Activated CD8-positive, alpha-beta memory T cell treated with anti-CD3 and anti-CD28 coated beads, Interleukin-2, amount 10 ng/mL, durations not matched to agents 7 days and 5 days (primary cell): ENCODE results near the gene TBXAS1. TPM values are rescaled to one million over a fixed set of nuclear protein-coding genes. Genes with fewer than 3 reads are reported as not detected.

Source experiments
- ATAC-seq: fragments of 150-1000 bp; cut with Tn5 transposase; one replicate; pipeline ENCODE4 v1.10.0; 2021; ENCODE audit warnings: moderate library complexity
- CTCF ChIA-PET: fragments of 350-600 bp; sonication (Branson Sonifier 250); formaldehyde crosslinking; loops from one replicate; lab custom pipeline; 2021; ENCODE audit warnings: antibody characterized with exemption; lab: Charles Lee
- DNase-seq: peaks from one replicate; pipeline ENCODE4 v3.0.0-alpha.2; 2020
- H3K27ac Mint-ChIP-seq: one replicate; pipeline ENCODE4 v1.8.0; 2021; ENCODE audit warnings: mild to moderate bottlenecking, mixed read lengths
- H3K27me3 Mint-ChIP-seq: one replicate; pipeline ENCODE4 v1.8.0; 2021; ENCODE audit warnings: mixed read lengths
- H3K36me3 Mint-ChIP-seq: one replicate; pipeline ENCODE4 v1.8.0; 2021; ENCODE audit warnings: mild to moderate bottlenecking, mixed read lengths
- H3K4me1 Mint-ChIP-seq: one replicate; pipeline ENCODE4 v1.8.0; 2021; ENCODE audit warnings: mixed read lengths
- H3K4me3 Mint-ChIP-seq: one replicate; pipeline ENCODE4 v1.8.0; 2021; ENCODE audit warnings: mild to moderate bottlenecking, moderate library complexity, mixed read lengths
- H3K9me3 Mint-ChIP-seq: one replicate; pipeline ENCODE4 v1.8.0; 2022; ENCODE audit warnings: low read depth, mixed read lengths
- total RNA-seq, 2 experiments: library from RNA; stranded (reverse); gene quantifications; one replicate each; pipeline ENCODE4 v1.2.3, GENCODE V29; 2021

Gene TBXAS1
- total RNA-seq, 2 experiments from 2014 or later: 1.7 to 3.9 TPM

GRCh38 chr7:139942636-139943035 lies 113.6 kb downstream of the TBXAS1 start:
- Mint-ChIP-seq H3K27me3 (peaks cover 36% of the 10 kb centered on the region), H3K4me1 (peaks cover 26% of the 10 kb centered on the region), H3K4me3 (no peak overlapping the region), H3K36me3 (peaks cover 7% of the 10 kb centered on the region), H3K9me3 (peaks cover 10% of the 10 kb centered on the region), H3K27ac (no peak overlapping the region)
- no peak for DNase-seq
- ATAC-seq: no peak
- CTCF ChIA-PET: no interaction called here

DNA sequence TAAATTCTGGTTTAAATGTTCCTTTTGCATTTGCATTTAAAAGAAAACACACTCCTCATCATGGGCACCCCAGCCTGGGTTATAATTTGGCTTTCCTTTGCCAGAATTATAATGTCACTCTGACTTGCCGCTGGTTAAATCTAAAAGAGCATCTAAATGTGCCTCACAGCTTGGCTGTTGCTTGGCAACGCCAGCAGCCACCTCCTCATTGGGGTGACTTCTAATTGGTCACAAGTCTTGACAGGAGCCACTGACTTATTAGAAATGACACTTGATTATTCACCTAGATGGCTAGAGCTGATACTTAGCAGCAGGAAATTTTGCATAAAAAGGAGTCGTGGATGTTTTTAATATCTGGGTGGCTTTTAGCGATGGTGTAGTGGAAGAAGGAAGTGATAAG lies 114.3 kb downstream of the TBXAS1 start:
- peaks cover 7% of the 10 kb centered on the region for H3K36me3 Mint-ChIP-seq

DNA sequence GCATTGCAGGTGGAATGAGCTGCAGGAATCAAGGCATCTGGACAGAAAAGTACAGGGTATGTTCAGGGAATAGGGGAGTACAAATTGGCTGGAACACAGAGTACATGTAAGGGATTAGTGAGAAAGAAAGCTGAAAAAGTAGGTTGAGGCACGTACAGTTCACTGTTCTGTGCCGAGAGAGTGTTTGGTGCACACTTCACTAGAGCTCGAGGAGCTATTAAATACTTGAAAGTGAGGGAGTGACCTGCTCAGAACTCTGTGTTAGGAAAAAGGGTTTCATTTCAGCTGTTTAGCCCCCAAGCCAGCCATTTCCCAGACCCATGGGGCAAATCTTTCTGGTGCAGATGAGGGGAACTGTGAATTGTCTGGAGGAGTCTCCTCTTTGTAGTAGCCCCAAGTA lies 115.2 kb downstream of the TBXAS1 start:
- DNase-seq (no peak), ATAC-seq (no peak)
- Mint-ChIP-seq H3K4me1 (peaks cover 26% of the 10 kb centered on the region), H3K9me3 (peaks cover 10% of the 10 kb centered on the region), H3K27ac (no peak overlapping the region), H3K4me3 (no peak overlapping the region), H3K36me3 (peaks cover 7% of the 10 kb centered on the region), H3K27me3 (peaks cover 36% of the 10 kb centered on the region)
- CTCF ChIA-PET: interaction anchor here (1.2 kb wide), 1 partner anchor 343 kb away, joined by 4 read pairs; no protein-coding TSS in a partner anchor

More for the DNA sequence above, 114.3 kb downstream of the TBXAS1 start:
- CTCF ChIA-PET: interaction anchor here (1.2 kb wide), 1 partner anchor 342 kb away, joined by 4 read pairs; no protein-coding TSS in a partner anchor
- no peak for DNase-seq
- no peak for ATAC-seq
- Mint-ChIP-seq H3K9me3 (peaks cover 10% of the 10 kb centered on the region), H3K4me1 (peaks cover 26% of the 10 kb centered on the region), H3K27ac (no peak overlapping the region), H3K4me3 (no peak overlapping the region), H3K27me3 (peaks cover 36% of the 10 kb centered on the region)

DNA sequence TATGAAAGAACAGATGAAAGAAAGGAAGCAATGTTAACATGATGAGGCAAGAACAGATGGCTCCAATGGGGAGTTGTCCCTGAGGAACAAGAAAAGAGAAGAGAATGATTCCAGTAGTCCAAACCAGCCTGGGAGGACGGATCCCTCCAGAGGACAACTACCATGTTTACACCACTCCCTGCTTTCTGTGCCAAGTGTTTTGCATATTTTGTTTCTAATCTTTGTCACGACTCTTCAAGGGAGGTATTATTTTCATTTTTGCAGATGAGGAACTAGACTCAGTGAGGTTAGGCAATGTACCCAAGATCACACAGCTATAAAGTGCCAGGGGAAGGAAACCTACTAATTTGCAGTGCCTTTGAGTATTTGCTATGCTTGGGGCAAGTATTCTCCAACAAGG lies 117.5 kb downstream of the TBXAS1 start:
- ATAC-seq: no peak
- CTCF ChIA-PET: no interaction called here
- Mint-ChIP-seq H3K27me3 (peaks cover 28% of the 10 kb centered on the region), H3K9me3 (peaks cover 10% of the 10 kb centered on the region), H3K4me3 (no peak overlapping the region), H3K36me3 (peaks cover 5% of the 10 kb centered on the region), H3K27ac (no peak overlapping the region), H3K4me1 (peaks cover 5% of the 10 kb centered on the region)
- DNase-seq: no peak

DNA sequence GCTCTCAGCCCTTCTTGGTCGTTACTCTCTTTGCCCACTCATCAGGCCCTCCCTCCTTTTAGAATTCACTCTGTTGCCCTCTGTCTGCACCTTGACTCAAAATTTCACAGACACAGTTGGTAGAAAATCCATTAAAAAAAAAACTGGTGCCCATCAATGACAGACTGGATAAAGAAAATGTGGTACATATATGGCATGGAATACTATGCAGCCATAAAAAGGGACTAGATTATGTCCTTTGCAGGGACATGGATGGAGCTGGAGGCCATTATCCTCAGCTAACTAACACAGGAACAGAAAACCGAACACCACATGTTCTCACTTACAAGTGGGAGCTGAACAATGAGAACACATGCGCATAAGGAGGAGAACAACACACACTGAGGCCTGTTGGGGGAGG lies 118.0 kb downstream of the TBXAS1 start:
- H3K27me3 Mint-ChIP-seq: peaks cover 29% of the 10 kb centered on the region
- H3K4me3 Mint-ChIP-seq: no peak overlapping the region
- ATAC-seq: no peak
- DNase-seq: no peak
- H3K4me1 Mint-ChIP-seq: peaks cover 4% of the 10 kb centered on the region
- H3K9me3 Mint-ChIP-seq: peaks cover 10% of the 10 kb centered on the region
- no peak overlapping the region for H3K27ac Mint-ChIP-seq
- CTCF ChIA-PET: no interaction called here
- peaks cover 5% of the 10 kb centered on the region for H3K36me3 Mint-ChIP-seq

- H3K4me3 Mint-ChIP-seq: no peak overlapping the region
- H3K27me3 Mint-ChIP-seq: peaks cover 29% of the 10 kb centered on the region
- H3K9me3 Mint-ChIP-seq: peaks cover 10% of the 10 kb centered on the region
- no peak overlapping the region for H3K27ac Mint-ChIP-seq
- CTCF ChIA-PET: no interaction called here
- DNase-seq (no peak), ATAC-seq (no peak)
- H3K36me3 Mint-ChIP-seq: peaks cover 5% of the 10 kb centered on the region
- no peaks in the 10 kb centered on the region for H3K4me1 Mint-ChIP-seq
These were observed 119.1 kb downstream of the TBXAS1 start for GRCh38 chr7:139948167-139948566.

GRCh38 chr7:139948587-139949335 lies 119.7 kb downstream of the TBXAS1 start:
- peaks cover 24% of the 10 kb centered on the region for H3K27me3 Mint-ChIP-seq
- CTCF ChIA-PET: no interaction called here
- peaks cover 10% of the 10 kb centered on the region for H3K9me3 Mint-ChIP-seq
- H3K4me3 Mint-ChIP-seq: no peak overlapping the region
- H3K4me1 Mint-ChIP-seq: no peaks in the 10 kb centered on the region
- H3K27ac Mint-ChIP-seq: no peak overlapping the region
- no peak for ATAC-seq
- peaks cover 5% of the 10 kb centered on the region for H3K36me3 Mint-ChIP-seq
- no peak for DNase-seq

DNA sequence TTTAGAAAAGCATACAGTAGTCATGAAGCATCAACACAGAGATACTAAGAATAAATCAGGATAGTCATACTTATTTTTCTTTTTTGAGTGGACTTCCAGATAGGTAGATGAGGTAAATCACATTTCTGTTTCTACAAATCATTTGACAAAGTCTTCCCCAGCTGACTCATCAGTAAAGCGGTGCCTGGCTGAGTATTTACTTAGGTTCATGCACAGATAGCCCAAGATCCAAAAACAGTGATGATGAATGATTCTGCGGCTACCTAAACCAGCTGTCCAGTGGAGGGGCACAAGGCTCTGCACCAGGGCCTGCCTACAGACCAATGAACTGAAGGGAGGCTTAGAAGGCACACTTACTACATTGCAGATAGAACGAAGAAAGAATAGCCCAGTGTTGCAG lies 120.6 kb downstream of the TBXAS1 start:
- Mint-ChIP-seq H3K4me3 (no peak overlapping the region), H3K27ac (no peak overlapping the region), H3K4me1 (no peaks in the 10 kb centered on the region), H3K27me3 (peaks cover 17% of the 10 kb centered on the region), H3K9me3 (peaks cover 10% of the 10 kb centered on the region), H3K36me3 (peaks cover 5% of the 10 kb centered on the region)
- CTCF ChIA-PET: no interaction called here
- no peak for DNase-seq
- no peak for ATAC-seq

DNA sequence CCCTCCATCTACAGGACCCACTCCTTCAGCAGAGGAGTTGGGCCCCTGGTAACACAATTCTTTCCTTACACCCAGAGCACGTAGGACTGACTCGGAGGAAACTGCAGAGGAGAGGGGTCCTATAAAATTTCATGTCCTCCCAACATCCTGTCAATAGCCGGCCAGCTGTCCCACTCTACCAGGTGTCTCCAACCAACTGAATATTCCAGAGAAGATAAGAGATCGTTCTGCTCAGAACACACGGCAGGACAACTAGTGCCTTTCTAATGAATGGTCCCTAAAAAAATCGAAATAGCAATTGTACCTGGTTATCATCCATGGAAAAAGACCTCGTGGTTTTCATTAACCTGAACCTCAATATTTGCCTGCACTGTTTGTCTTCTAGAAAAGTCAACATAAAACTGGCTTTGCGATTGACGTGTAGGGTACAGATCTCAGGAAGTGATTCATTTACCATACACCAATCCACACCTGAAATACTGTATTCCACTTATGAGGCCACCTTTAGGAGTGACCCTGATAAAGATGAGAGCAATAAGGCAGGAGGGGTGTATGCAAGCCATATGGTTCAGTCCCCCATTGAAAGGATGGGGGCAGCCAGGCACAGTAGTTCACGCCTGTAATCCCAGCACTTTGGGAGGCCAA lies 121.9 kb downstream of the TBXAS1 start:
- CTCF ChIA-PET: no interaction called here
- DNase-seq: no peak
- Mint-ChIP-seq H3K36me3 (peaks cover 3% of the 10 kb centered on the region), H3K4me3 (no peak overlapping the region), H3K27ac (no peak overlapping the region), H3K27me3 (peaks cover 5% of the 10 kb centered on the region), H3K4me1 (no peaks in the 10 kb centered on the region), H3K9me3 (peaks cover 2% of the 10 kb centered on the region)
- ATAC-seq: no peak

- no peak overlapping the region for H3K27ac Mint-ChIP-seq
These were observed 124.2 kb downstream of the TBXAS1 start for GRCh38 chr7:139953229-139953628.

GRCh38 chr7:139955109-139955820 lies 126.2 kb downstream of the TBXAS1 start:
- H3K4me3 Mint-ChIP-seq: no peak overlapping the region
- no peaks in the 10 kb centered on the region for H3K36me3 Mint-ChIP-seq
- H3K4me1 Mint-ChIP-seq: no peaks in the 10 kb centered on the region
- ATAC-seq: no peak
- no peak for DNase-seq
- CTCF ChIA-PET: interaction anchor here (1.8 kb wide), 1 partner anchor 353 kb away, joined by 5 read pairs; no protein-coding TSS in a partner anchor
- peaks cover 5% of the 10 kb centered on the region for H3K27me3 Mint-ChIP-seq
- H3K9me3 Mint-ChIP-seq: no peaks in the 10 kb centered on the region
- no peak overlapping the region for H3K27ac Mint-ChIP-seq

More at GRCh38 chr7:139953229-139953628, 124.2 kb downstream of the TBXAS1 start:
- Mint-ChIP-seq H3K9me3 (no peaks in the 10 kb centered on the region), H3K36me3 (no peaks in the 10 kb centered on the region), H3K4me1 (no peaks in the 10 kb centered on the region), H3K27me3 (peaks cover 5% of the 10 kb centered on the region), H3K4me3 (no peak overlapping the region)
- ATAC-seq: no peak
- no peak for DNase-seq
- CTCF ChIA-PET: no interaction called here

GRCh38 chr7:139958599-139959284 lies 129.7 kb downstream of the TBXAS1 start:
- CTCF ChIA-PET: interaction anchor here (1.1 to 1.2 kb wide), 2 partner anchors 21 to 313 kb away, joined by 3 to 4 read pairs; no protein-coding TSS in a partner anchor
- H3K36me3 Mint-ChIP-seq: no peaks in the 10 kb centered on the region

DNA sequence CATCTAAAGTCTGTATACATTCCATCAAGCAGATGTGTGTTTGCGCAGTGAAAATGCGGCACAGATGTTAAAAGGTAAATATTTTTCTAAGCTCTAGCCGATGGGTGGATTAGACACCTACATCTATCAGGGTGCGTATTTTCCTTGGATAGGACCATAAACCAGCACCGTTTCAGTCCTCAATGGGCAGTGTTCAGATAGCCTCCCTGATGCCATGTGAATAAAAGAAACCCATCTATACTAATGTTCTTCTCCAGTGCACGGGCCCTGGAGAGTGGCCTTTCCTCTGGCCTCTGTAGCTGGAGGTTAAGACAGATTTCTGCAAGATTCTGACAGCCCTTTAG lies 130.2 kb downstream of the TBXAS1 start:
- Mint-ChIP-seq H3K4me3 (no peak overlapping the region), H3K4me1 (no peaks in the 10 kb centered on the region), H3K27me3 (peaks cover 5% of the 10 kb centered on the region), H3K9me3 (no peaks in the 10 kb centered on the region), H3K27ac (no peak overlapping the region), H3K36me3 (no peaks in the 10 kb centered on the region)
- DNase-seq (no peak), ATAC-seq (no peak)
- CTCF ChIA-PET: interaction anchor here (1.1 to 1.2 kb wide), 2 partner anchors 20 to 314 kb away, joined by 3 to 4 read pairs; no protein-coding TSS in a partner anchor

More at GRCh38 chr7:139958599-139959284, 129.7 kb downstream of the TBXAS1 start:
- DNase-seq (no peak), ATAC-seq (no peak)
- peaks cover 5% of the 10 kb centered on the region for H3K27me3 Mint-ChIP-seq
- H3K4me3 Mint-ChIP-seq: no peak overlapping the region
- no peaks in the 10 kb centered on the region for H3K9me3 Mint-ChIP-seq
- H3K27ac Mint-ChIP-seq: no peak overlapping the region
- no peaks in the 10 kb centered on the region for H3K4me1 Mint-ChIP-seq
